22Rv1 (cell line): ENCODE results near the gene KIAA1958.

Experiments
- CTCF ChIP-seq: fragments of 450-650 bp; IDR thresholded peaks from 2 replicates; pipeline ENCODE4 v1.5.1; 2017; ENCODE audit warnings: mild to moderate bottlenecking
- ZFX ChIP-seq: fragments of 450-650 bp; IDR thresholded peaks from 2 replicates; pipeline ENCODE4 v1.6.1; 2017; ENCODE audit warnings: antibody characterized with exemption, borderline replicate concordance

GRCh38 chr9:112712678-112713077 lies 226.1 kb downstream of the KIAA1958 start:
- TF ChIP-seq CTCF (no peak), ZFX (no peak)
